Hippocampal formation (tissue), 2 donors: ENCODE measurements around the gene TRO.

Experiments used
- DNase-seq, 2 donors: peaks; one replicate each; lab custom pipeline; 2025; lab: John Stamatoyannopoulos, UW

The TRO gene

GRCh38 chrX:54964766-54965497 lies 44.3 kb downstream of the TRO start:
- DNase-seq, result no peak

GRCh38 chrX:54977387-54977786 lies 56.8 kb downstream of the TRO start:
- DNase-seq, result no peak

GRCh38 chrX:54978448-54978847 lies 57.8 kb downstream of the TRO start:
- DNase-seq, result no peak

DNA sequence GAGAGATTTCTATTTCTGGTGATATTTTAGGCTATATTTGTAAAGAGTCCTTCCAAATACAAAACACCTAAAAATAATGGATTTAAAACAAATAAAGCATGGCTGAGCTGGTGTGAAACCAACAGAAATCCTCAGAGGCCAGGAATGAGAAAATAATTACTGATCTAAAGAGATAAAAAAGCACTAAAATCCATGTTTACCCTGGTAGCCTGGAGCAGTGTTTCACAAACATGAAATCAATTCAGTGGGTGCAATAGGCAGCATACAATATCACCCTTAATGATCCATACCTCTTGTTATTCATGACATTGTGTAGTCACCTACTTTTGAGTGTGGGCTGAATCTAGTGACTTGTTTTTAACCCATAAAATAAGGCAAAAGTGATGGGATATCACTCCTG lies 58.8 kb downstream of the TRO start:
- no peak for DNase-seq

- no peak for DNase-seq
Measured at GRCh38 chrX:54980334-54980733, 59.7 kb downstream of the TRO start.
